Endothelial cell of umbilical vein (primary cell): Measurements from ENCODE around the gene NR1D1.

Experiments used
- POLR2A ChIP-seq: IDR thresholded peaks from 2 replicates; pipeline ENCODE4 v1.6.1; 2012; ENCODE audit warnings: low read depth, mild to moderate bottlenecking, control low read depth, low read length
- POLR2AphosphoS5 ChIP-seq: IDR thresholded peaks from 2 replicates; pipeline ENCODE4 v1.6.1; 2012; ENCODE audit warnings: low read depth, mild to moderate bottlenecking, control low read depth, low read length, moderate library complexity; ENCODE audit not compliant: insufficient read depth
- TF ChIP-seq, protein P1 (sequence below), 2 donors: IDR thresholded peaks; 1 replicate in 1 of 2; 2 replicates in 1 of 2; pipeline ENCODE4 v1.5.1; 2011; ENCODE audit warnings: low read length in 2 of 2, mild to moderate bottlenecking in 2 of 2, moderate library complexity in 2 of 2, control low read depth in 1 of 2, inconsistent platforms in 1 of 2, low read depth in 1 of 2; ENCODE audit not compliant: insufficient read depth in 1 of 2; ENCODE audit errors: extremely low read depth in 1 of 2

DNA sequence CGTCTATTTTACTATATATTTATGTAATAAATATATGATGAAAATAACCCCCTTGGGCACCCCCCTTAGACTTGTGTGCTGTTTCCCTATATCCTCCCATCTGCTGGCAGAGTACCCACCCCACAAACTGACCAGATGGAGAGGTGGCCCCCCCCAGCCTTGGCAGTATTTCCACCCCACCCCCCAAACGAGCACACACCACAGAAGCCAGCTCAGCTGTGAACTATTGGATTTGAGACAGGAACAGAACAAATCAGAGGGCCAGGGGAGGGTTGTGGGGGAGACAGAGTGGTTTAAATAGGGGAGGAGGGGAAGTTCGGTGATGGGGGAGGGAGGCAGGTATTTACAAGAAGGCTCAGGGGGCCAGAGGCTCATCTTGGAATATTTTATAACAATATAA is 7.8 kb downstream of the NR1D1 start:
- TF ChIP-seq, protein P1, sequence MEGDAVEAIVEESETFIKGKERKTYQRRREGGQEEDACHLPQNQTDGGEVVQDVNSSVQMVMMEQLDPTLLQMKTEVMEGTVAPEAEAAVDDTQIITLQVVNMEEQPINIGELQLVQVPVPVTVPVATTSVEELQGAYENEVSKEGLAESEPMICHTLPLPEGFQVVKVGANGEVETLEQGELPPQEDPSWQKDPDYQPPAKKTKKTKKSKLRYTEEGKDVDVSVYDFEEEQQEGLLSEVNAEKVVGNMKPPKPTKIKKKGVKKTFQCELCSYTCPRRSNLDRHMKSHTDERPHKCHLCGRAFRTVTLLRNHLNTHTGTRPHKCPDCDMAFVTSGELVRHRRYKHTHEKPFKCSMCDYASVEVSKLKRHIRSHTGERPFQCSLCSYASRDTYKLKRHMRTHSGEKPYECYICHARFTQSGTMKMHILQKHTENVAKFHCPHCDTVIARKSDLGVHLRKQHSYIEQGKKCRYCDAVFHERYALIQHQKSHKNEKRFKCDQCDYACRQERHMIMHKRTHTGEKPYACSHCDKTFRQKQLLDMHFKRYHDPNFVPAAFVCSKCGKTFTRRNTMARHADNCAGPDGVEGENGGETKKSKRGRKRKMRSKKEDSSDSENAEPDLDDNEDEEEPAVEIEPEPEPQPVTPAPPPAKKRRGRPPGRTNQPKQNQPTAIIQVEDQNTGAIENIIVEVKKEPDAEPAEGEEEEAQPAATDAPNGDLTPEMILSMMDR (IDR thresholded peaks at IDR 0.05; ENCODE audit: extremely low read depth in 1 of 2, insufficient read depth in 1 of 2, low read depth in 1 of 2, low read length in 2 of 2) = no peak
- TF ChIP-seq POLR2A (no peak), POLR2AphosphoS5 (no peak)
